IMR-90 (cell line): ENCODE measurements around the gene GRM8. TPM values are rescaled to one million over a fixed set of nuclear protein-coding genes. Genes with fewer than 3 reads are reported as not detected.

ENCODE experiments used
- ATAC-seq: fragments of 200-7000 bp; cut with Tn5 transposase; 2 replicates; pipeline ENCODE4 v1.9.1; 2020; ENCODE audit warnings: low read depth, mild to moderate bottlenecking, moderate library complexity
- BruUV-seq: library from RNA; stranded (reverse); fragments of 400-500 nt; replicated peaks from 2 replicates; lab custom pipeline; 2021; lab: Mats Ljungman, UMichigan
- CTCF ChIA-PET: fragments of 300-600 bp; formaldehyde crosslinking; extraction: SDS; loops from one replicate; lab custom pipeline; 2021; ENCODE audit warnings: antibody characterized with exemption; lab: Yijun Ruan, JAX
- POLR2A ChIA-PET: fragments of 300-600 bp; sonication (Branson Sonifier 250); formaldehyde crosslinking; loops from one replicate; lab custom pipeline; 2022; ENCODE audit warnings: antibody characterized with exemption; ENCODE audit not compliant: unreplicated experiment; lab: Charles Lee
- DNase-seq: peaks from one replicate; pipeline ENCODE4 v3.0.0; 2013
- H2AFZ ChIP-seq: replicated peaks from 2 replicates; pipeline ENCODE3; 2013; ENCODE audit warnings: low read length, mild to moderate bottlenecking; ENCODE audit not compliant: poor library complexity
- H2AK5ac ChIP-seq: 2 replicates; pipeline ENCODE4 v1.6.1; 2013; ENCODE audit warnings: low read depth, low read length, inconsistent platforms
- H2AK9ac ChIP-seq: replicated peaks from 2 replicates; pipeline ENCODE3; 2013; ENCODE audit warnings: mild to moderate bottlenecking, low read depth, low read length, moderate library complexity; ENCODE audit not compliant: poor library complexity
- H2BK120ac ChIP-seq: 2 replicates; pipeline ENCODE4 v1.6.1; 2013; ENCODE audit warnings: low read depth, low read length, inconsistent platforms
- H2BK15ac ChIP-seq: 3 replicates; pipeline ENCODE4 v1.6.1; 2013; ENCODE audit warnings: low read depth, low read length, inconsistent platforms
- H2BK20ac ChIP-seq: 2 replicates; pipeline ENCODE4 v1.6.1; 2013; ENCODE audit warnings: low read depth, mild to moderate bottlenecking, inconsistent platforms, low read length, moderate library complexity
- H2BK5ac ChIP-seq: 2 replicates; pipeline ENCODE4 v1.6.1; 2013; ENCODE audit warnings: mild to moderate bottlenecking, low read depth, low read length, inconsistent platforms; ENCODE audit not compliant: poor library complexity, severe bottlenecking
- H3K14ac ChIP-seq: replicated peaks from 2 replicates; pipeline ENCODE4 v1.6.1; 2013; ENCODE audit warnings: low read depth, low read length, inconsistent platforms
- H3K18ac ChIP-seq: 2 replicates; pipeline ENCODE4 v1.6.1; 2013; ENCODE audit warnings: low read depth, low read length, control low read depth
- H3K23ac ChIP-seq: 2 replicates; pipeline ENCODE4 v1.6.1; 2013; ENCODE audit warnings: low read depth, low read length, inconsistent platforms
- H3K27ac ChIP-seq: 2 replicates; pipeline ENCODE4 v1.5.1; 2013; ENCODE audit warnings: mild to moderate bottlenecking, control low read depth, low read length; ENCODE audit not compliant: insufficient read depth
- H3K27me3 ChIP-seq: 2 replicates; pipeline ENCODE4 v1.6.1; 2013; ENCODE audit warnings: low read length; ENCODE audit not compliant: control insufficient read depth, insufficient read depth
- H3K36me3 ChIP-seq: 2 replicates; pipeline ENCODE4 v1.6.1; 2013; ENCODE audit warnings: low read length, mixed read lengths; ENCODE audit not compliant: control insufficient read depth, insufficient read depth
- H3K4ac ChIP-seq: 2 replicates; pipeline ENCODE4 v1.6.1; 2013; ENCODE audit warnings: low read depth, low read length, inconsistent platforms
- H3K4me1 ChIP-seq: 2 replicates; pipeline ENCODE4 v1.6.1; 2013; ENCODE audit warnings: low read length, mixed read lengths; ENCODE audit not compliant: control insufficient read depth, insufficient read depth
- H3K4me2 ChIP-seq: 2 replicates; pipeline ENCODE4 v1.6.1; 2013; ENCODE audit warnings: low read depth, mild to moderate bottlenecking, control low read depth, low read length, moderate library complexity
- H3K4me3 ChIP-seq: 2 replicates; pipeline ENCODE4 v1.5.1; 2013; ENCODE audit warnings: low read depth, mild to moderate bottlenecking, control low read depth, low read length, moderate library complexity; ENCODE audit not compliant: insufficient read depth
- H3K56ac ChIP-seq: 2 replicates; pipeline ENCODE4 v1.6.1; 2013; ENCODE audit warnings: low read length, inconsistent platforms; ENCODE audit not compliant: insufficient read depth; ENCODE audit errors: extremely low read depth
- H3K79me1 ChIP-seq, 2 experiments: 2 replicates each; pipeline ENCODE4 v1.6.1; 2013; ENCODE audit warnings: low read length in 2 of 2, inconsistent platforms in 1 of 2, low read depth in 1 of 2
- H3K9ac ChIP-seq: 2 replicates; pipeline ENCODE4 v1.6.1; 2013; ENCODE audit warnings: low read depth, low read length, control low read depth
- H3K9me1 ChIP-seq: 2 replicates; pipeline ENCODE4 v1.6.1; 2013; ENCODE audit warnings: low read length, inconsistent platforms; ENCODE audit not compliant: insufficient read depth
- H3K9me3 ChIP-seq: 2 replicates; pipeline ENCODE4 v1.6.1; 2013; ENCODE audit warnings: low read length; ENCODE audit not compliant: control insufficient read depth, insufficient read depth
- H4K20me1 ChIP-seq: 2 replicates; pipeline ENCODE4 v1.6.1; 2013; ENCODE audit warnings: low read length, inconsistent platforms; ENCODE audit not compliant: insufficient read depth
- H4K5ac ChIP-seq: 2 replicates; pipeline ENCODE4 v1.6.1; 2013; ENCODE audit warnings: mild to moderate bottlenecking, low read depth, low read length, control low read depth
- H4K8ac ChIP-seq, 2 experiments: 2 replicates each; pipeline ENCODE4 v1.6.1; 2013; ENCODE audit warnings: low read depth in 2 of 2, low read length in 2 of 2, control low read depth in 1 of 2, inconsistent platforms in 1 of 2
- H4K91ac ChIP-seq: 2 replicates; pipeline ENCODE4 v1.6.1; 2013; ENCODE audit warnings: low read depth, low read length, inconsistent platforms; ENCODE audit not compliant: insufficient read depth
- BHLHE40 ChIP-seq: fragments of 150-350 bp; IDR thresholded peaks from 2 replicates; pipeline ENCODE4 v1.6.1; 2016; ENCODE audit warnings: mild to moderate bottlenecking, low read depth, low read length
- RFX5 ChIP-seq: IDR thresholded peaks from 2 replicates; pipeline ENCODE4 v1.8.0; 2012; ENCODE audit warnings: low read depth, mild to moderate bottlenecking, low read length, moderate library complexity
- WGBS, 2 experiments: methylation state at CpG; one replicate each; pipeline versions ENCODE4 v1.1.5 to v1.1.7; 2013; ENCODE audit warnings: missing lambda C conversion rate in 2 of 2; ENCODE audit not compliant: insufficient read length in 1 of 2; ENCODE audit errors: extremely low coverage in 2 of 2; 5-methylcytosine and 5-hydroxymethylcytosine counted together
- dilution Hi-C: fragments of 300-500 bp; cut with HindIII; formaldehyde crosslinking; loops from one replicate; pipeline ENCODE4 v1.14.3; 2018; ENCODE audit warnings: low sequenced_read_pairs; ENCODE audit not compliant: unreplicated experiment
- in situ Hi-C: fragments of 300-500 bp; cut with MboI; formaldehyde crosslinking; loops from 3 replicates; pipeline ENCODE4 v1.14.3; 2019; ENCODE audit warnings: low sequenced_read_pairs, inconsistent platforms, mixed read lengths
- intact Hi-C: fragments of 100-400 bp; cut with micrococcal nuclease; formaldehyde crosslinking; loops from 2 replicates; pipeline ENCODE4 v1.10.0; 2022
- polyA plus RNA-seq, 3 experiments: library from polyadenylated mRNA; depleted of rRNA; stranded (reverse); fragments of >200 nt; gene quantifications; 2 replicates each; pipeline ENCODE4 v1.2.3, GENCODE V29; 2012; ENCODE audit warnings: low replicate concordance in 1 of 3
- total RNA-seq: library from RNA; depleted of rRNA; stranded (reverse); fragments of >200 nt; gene quantifications from 2 replicates; pipeline ENCODE4 v1.2.3, GENCODE V29; 2012

The GRM8 gene
- total and polyA plus RNA-seq, 2 of the 4 experiments (the other 2 are of a cell fraction), result not detected

- intact Hi-C loops (no loop called here), dilution Hi-C loops (no loop called here), in situ Hi-C loops (no loop called here)
- H4K91ac ChIP-seq, result no peak overlapping the region
- ATAC-seq (no peak), DNase-seq (no peak)
- no peaks in the 10 kb centered on the region for H3K9me1 ChIP-seq
- H4K8ac ChIP-seq, result no peak overlapping the region
- H3K4ac ChIP-seq, result no peak overlapping the region
- no peak overlapping the region for H2BK120ac ChIP-seq
- no peak overlapping the region for H2BK20ac ChIP-seq
- H3K27me3 ChIP-seq, result no peaks in the 10 kb centered on the region
- no peak overlapping the region for H3K9ac ChIP-seq
- H4K20me1 ChIP-seq, result no peaks in the 10 kb centered on the region
- H4K5ac ChIP-seq, result no peak overlapping the region
- TF ChIP-seq RFX5, result no peak
- no peak for TF ChIP-seq BHLHE40
- no peak overlapping the region for H2AK5ac ChIP-seq
- no peak overlapping the region for H3K4me3 ChIP-seq
- H3K79me1 ChIP-seq, result no peaks in the 10 kb centered on the region
- no peak overlapping the region for H2BK5ac ChIP-seq
- CTCF ChIA-PET, result no interaction called here
- H3K27ac ChIP-seq, result no peak overlapping the region
- H3K18ac ChIP-seq, result no peak overlapping the region
- peaks cover 7% of the 10 kb centered on the region for H3K9me3 ChIP-seq
- H3K4me2 ChIP-seq, result no peak overlapping the region
- no peak overlapping the region for H2AFZ ChIP-seq
- no peak overlapping the region for H2BK15ac ChIP-seq
- H3K14ac ChIP-seq, result no peak overlapping the region
- no peaks in the 10 kb centered on the region for H3K4me1 ChIP-seq
- H3K56ac ChIP-seq, result no peak overlapping the region
- H3K36me3 ChIP-seq, result no peaks in the 10 kb centered on the region
- WGBS, 2 experiments, result no CpG with 5 or more reads among the region's 3 CpGs
- POLR2A ChIA-PET, result no interaction called here
- no TSS peak for BruUV-seq
- H3K23ac ChIP-seq, result no peak overlapping the region
- no peak overlapping the region for H2AK9ac ChIP-seq
Observed at GRCh38 chr7:127158659-127159058, 94.1 kb downstream of the GRM8 start.
